ENCODE data around the gene CD93.

Gene CD93

GRCh38 chr20:23086056-23086566, at the start of gene CD93:
TSS of gene CD93 (minus strand) at chr20:23086324. CDS start at chr20:23086192, 132 bp downstream.
- in situ Hi-C loops (cut with MboI; ENCODE audit: low sequenced_read_pairs) = no loop called here

GRCh38 chr20:23133560-23133998, 47.5 kb upstream of the CD93 start:
- in situ Hi-C loops (cut with MboI; ENCODE audit: low sequenced_read_pairs) = no loop called here

GRCh38 chr20:23132930-23133559, 46.9 kb upstream of the CD93 start:
- in situ Hi-C loops (cut with MboI; ENCODE audit: low sequenced_read_pairs) = no loop called here

- in situ Hi-C loops (cut with MboI; ENCODE audit: low sequenced_read_pairs) = no loop called here
These were observed 46.3 kb upstream of the CD93 start for GRCh38 chr20:23132293-23132929.

GRCh38 chr20:23131766-23132165, 45.6 kb upstream of the CD93 start:
- in situ Hi-C loops (cut with MboI; ENCODE audit: low sequenced_read_pairs) = no loop called here

GRCh38 chr20:23130622-23131140, 44.6 kb upstream of the CD93 start:
- in situ Hi-C loops (cut with MboI; ENCODE audit: low sequenced_read_pairs) = no loop called here

- in situ Hi-C loops (cut with MboI; ENCODE audit: low sequenced_read_pairs) = no loop called here
These were observed 43.9 kb upstream of the CD93 start for GRCh38 chr20:23129891-23130621.

GRCh38 chr20:23129266-23129665, 43.1 kb upstream of the CD93 start:
- in situ Hi-C loops (cut with MboI; ENCODE audit: low sequenced_read_pairs) = no loop called here

GRCh38 chr20:23128461-23129125, 42.5 kb upstream of the CD93 start:
- in situ Hi-C loops (cut with MboI; ENCODE audit: low sequenced_read_pairs) = no loop called here

GRCh38 chr20:23127506-23128279, 41.6 kb upstream of the CD93 start:
- in situ Hi-C loops (cut with MboI; ENCODE audit: low sequenced_read_pairs) = no loop called here

- in situ Hi-C loops (cut with MboI; ENCODE audit: low sequenced_read_pairs) = no loop called here
These were observed 40.3 kb upstream of the CD93 start for GRCh38 chr20:23126281-23127061.

GRCh38 chr20:23125625-23126191, 39.6 kb upstream of the CD93 start:
- in situ Hi-C loops (cut with MboI; ENCODE audit: low sequenced_read_pairs) = no loop called here

- in situ Hi-C loops (cut with MboI; ENCODE audit: low sequenced_read_pairs) = no loop called here
These were observed 39.0 kb upstream of the CD93 start for GRCh38 chr20:23125159-23125558.

- in situ Hi-C loops (cut with MboI; ENCODE audit: low sequenced_read_pairs) = no loop called here
These were observed 37.8 kb upstream of the CD93 start for GRCh38 chr20:23123886-23124285.

GRCh38 chr20:23122796-23123655, 36.9 kb upstream of the CD93 start:
- in situ Hi-C loops (cut with MboI; ENCODE audit: low sequenced_read_pairs) = no loop called here

- in situ Hi-C loops (cut with MboI; ENCODE audit: low sequenced_read_pairs) = no loop called here
These were observed 36.2 kb upstream of the CD93 start for GRCh38 chr20:23122321-23122720.

- in situ Hi-C loops (cut with MboI; ENCODE audit: low sequenced_read_pairs) = no loop called here
These were observed 35.7 kb upstream of the CD93 start for GRCh38 chr20:23121751-23122320.
